Measurements from ENCODE around the gene TBC1D21.

TBC1D21 gene

GRCh38 chr15:73908822-73909122 is 35.4 kb downstream of the TBC1D21 start:
- DNase-seq (ENCODE audit: low read depth): no peak

DNA sequence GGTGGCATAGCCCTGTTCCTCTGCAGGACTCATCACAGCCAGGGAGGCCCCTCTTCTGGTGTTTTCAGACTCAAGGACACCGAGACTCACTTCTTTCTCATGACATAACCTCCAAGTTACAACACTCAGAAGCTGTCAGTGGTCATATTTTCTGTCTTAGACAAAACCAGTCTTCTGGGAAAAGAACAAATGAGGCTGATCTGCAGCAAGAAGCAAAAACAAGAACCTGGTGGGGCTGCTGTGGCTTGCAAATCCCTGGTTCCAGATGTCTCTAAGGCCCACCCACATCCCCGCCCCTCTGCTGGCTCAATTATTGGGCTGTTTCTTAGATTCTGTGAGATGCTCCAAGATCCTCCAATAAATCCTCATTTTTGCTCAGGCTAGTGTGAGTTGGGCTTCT is 36.3 kb downstream of the TBC1D21 start:
- DNase-seq (ENCODE audit: low read depth): no peak

DNA sequence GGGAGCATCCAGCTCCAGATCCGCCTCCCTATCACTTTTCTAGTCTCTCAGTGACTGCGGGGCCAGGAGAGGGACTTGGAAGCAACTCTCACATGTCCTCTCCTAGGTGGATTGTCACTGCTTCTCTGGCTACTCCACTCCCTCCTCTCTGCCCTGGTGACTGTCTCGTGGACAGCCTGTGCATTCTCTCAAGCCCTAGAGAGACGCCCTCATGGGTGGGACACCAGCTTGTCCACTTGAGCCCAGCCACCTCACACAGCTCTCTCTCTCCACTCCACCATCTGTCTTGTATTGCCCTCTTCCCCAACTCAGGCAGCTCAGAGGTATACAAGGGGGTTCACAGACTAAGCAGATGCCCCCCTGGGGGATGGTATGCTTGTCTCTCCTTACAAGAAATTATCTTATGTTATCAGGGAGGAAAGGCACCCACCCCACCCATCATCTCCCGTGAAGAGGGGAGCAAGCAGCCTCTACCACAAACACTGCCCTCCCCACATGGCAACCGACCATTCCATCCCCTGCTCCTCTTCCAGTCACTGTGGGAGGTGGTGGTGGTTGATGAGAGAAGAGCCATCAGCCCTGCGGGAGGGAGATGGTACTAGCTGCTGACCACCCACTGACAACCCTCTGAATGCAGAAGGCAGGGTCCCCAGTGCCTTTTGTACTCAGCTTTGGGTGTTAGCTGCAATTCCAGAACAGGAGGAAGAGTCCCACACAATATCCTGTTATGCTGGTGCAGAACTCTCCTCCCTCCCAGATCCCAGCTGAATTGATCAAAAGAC is 37.3 kb downstream of the TBC1D21 start:
- no peak for DNase-seq (ENCODE audit: low read depth)

DNA sequence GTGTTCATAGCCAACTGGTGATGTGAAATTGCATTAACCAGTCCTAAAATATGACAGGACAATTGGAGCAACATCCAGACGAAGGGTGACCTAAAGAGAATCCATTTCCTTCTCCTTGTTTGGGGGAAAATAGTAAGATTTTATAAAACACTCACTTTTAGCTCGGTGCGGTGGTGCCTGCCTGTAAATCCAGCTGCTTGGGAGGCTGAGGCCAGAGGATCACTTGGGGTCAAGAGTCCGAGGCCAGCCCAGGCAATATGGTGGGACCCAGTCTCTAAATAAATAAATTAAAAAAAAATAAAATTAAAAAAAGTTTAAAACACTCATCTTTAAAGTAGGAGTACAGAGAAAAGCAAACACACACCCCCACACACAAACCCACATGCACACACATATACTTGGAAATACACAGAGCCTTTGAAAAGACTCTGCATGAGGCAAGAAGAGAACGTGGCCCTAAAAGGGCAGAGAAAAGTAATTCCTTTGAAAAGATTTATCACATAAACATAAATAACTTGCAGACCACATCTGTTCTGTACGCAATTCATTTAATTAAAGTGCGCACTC is 38.7 kb downstream of the TBC1D21 start:
- no peak for DNase-seq (ENCODE audit: low read depth)

GRCh38 chr15:73914145-73914544 is 40.8 kb downstream of the TBC1D21 start:
- no peak for DNase-seq (ENCODE audit: low read depth)

DNA sequence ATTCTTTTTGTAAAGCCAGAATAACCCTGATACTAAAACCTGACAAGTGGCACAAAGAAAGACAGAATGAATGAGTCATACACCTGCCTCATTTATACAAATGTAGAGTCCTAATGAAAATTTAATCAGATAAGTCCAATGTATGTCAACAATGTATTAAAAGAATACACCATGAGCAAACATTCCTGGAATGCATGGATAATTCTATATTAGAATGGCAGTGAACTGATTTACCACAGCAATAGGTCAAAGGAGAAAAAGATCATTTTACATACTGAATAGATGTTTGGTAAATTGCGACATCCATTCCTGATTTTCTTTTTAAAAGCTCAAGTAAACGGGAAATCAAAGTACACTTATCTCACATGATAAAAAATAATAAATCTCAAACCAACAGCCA is 41.7 kb downstream of the TBC1D21 start:
- DNase-seq (ENCODE audit: low read depth): no peak

DNA sequence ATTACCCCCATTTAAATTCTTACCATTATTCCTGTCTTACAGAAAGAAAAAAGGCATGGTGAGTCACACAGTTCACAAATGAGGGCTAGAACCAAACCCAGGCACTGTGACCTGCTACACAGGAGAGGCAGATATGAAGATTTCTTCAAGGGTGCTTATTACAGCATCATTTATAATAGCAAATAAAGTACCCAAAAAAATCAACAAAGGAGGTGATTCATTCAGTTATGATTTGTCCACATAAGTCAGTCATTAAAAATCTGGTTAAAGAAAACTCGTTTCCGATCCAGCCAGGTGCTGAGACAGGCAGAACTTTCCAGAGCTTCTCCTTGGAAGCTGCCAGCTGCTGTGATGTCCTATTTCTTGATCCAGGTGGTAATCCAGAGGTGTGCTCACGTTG is 45.4 kb downstream of the TBC1D21 start:
- DNase-seq (ENCODE audit: low read depth): no peak

DNA sequence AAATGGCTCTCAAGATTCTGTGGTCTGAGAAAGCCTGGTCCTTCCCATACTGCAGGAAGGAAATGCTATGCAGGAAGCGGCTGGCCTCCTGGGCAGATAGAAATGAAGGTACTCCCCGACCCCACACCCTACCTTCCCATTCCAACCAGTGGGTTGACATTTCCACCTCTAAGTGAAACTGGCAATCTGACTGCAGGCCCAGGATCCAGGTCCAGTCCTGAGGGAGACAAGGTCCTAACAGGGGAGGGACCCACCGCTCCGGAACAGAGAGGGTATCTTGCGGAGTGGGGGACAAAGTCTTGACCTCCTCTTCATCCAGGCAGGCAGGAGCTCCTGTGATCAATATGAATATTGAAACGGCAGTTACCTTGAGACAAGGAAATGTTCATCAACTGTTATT is 46.3 kb downstream of the TBC1D21 start:
- DNase-seq (ENCODE audit: low read depth): no peak

- DNase-seq (ENCODE audit: low read depth): no peak
Observed at GRCh38 chr15:73921254-73921925, 48.0 kb downstream of the TBC1D21 start.

DNA sequence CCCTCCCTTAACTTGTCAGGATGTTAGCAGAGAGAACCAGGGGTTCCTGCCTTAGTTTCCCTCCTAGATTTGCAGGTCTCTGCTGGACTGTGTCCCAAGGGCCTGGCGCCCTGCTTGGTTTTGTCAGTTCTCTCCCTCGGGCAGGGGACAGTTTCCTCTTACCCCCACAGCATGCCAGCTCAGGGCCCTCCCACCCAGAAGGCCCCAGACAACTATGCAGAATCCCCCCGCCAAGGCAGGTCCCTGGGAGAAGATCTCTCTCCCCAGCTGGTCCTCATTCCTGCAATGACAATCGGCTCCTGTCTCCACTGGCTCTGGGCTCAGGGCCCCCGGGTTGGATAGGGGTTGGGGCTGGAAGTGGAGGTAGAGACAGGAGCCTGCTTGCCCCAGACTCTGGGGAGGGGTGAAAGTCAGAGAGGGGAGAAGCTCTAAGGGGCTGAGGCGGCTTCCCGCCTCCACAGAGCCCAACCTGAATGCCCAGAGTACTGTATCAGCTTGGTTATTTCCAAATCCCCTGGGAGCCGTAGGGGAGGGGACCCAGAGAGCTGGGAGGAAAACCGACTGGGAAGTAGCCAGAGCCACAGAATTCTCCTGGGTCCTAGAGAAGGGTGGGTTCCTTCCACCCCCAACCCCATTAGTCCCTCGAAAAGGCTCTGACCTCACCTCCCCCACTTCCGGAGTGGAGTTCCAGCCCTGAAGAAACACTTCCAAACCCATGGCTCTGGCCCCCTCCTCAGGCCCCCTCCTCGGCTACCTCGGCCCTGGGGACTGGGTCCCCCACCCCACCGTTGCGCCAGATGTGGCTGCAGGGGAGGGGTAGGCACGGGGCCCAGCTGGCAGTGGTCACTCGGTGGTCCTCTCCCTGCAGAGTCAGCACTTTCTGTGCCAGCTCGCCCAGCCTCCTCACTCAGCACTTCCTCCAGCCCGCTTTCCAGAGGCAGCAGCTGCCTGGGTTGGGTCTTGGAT is 49.1 kb downstream of the TBC1D21 start:
- DNase-seq (ENCODE audit: low read depth): no peak

DNA sequence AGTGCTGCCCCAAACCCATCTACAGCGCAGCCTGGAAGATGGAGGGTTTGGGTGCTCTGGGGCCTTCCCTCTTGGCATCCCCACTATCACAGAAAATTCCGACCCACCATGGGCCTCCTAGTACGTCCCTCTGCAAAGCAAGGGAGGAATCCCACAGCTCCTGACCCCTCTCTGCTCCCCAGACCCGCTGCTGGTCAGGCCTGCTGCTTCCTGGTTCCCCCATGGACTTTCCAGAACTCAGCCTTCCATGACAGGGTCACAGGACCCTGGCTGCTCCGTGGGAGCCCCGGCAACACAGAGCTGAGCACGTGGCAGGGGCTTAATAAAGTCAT is 49.8 kb downstream of the TBC1D21 start:
- DNase-seq (ENCODE audit: low read depth): no peak

- DNase-seq (ENCODE audit: low read depth): no peak
Observed at GRCh38 chr15:73923488-73924164, 50.3 kb downstream of the TBC1D21 start.

GRCh38 chr15:73924171-73924921 is 51.0 kb downstream of the TBC1D21 start:
- no peak for DNase-seq (ENCODE audit: low read depth)

DNA sequence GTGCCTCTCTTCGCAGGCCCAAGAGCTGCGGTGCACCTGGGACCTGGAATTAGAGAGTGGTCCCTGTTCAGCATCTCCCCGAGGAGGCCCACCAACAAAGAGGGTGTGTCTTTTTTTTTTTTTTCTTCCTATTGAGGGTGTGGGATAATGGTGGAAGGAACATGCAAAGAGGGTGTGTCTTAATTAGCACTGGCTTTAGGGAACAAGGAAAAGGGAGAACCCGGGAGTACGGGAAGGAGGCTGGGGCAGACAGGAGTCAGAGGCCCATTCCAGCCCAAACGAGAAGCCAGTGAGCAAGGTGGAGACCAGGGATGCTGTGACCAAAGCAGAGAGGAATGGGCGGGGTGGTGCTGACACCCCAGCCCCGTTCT is 52.5 kb downstream of the TBC1D21 start:
- DNase-seq (ENCODE audit: low read depth): no peak

DNA sequence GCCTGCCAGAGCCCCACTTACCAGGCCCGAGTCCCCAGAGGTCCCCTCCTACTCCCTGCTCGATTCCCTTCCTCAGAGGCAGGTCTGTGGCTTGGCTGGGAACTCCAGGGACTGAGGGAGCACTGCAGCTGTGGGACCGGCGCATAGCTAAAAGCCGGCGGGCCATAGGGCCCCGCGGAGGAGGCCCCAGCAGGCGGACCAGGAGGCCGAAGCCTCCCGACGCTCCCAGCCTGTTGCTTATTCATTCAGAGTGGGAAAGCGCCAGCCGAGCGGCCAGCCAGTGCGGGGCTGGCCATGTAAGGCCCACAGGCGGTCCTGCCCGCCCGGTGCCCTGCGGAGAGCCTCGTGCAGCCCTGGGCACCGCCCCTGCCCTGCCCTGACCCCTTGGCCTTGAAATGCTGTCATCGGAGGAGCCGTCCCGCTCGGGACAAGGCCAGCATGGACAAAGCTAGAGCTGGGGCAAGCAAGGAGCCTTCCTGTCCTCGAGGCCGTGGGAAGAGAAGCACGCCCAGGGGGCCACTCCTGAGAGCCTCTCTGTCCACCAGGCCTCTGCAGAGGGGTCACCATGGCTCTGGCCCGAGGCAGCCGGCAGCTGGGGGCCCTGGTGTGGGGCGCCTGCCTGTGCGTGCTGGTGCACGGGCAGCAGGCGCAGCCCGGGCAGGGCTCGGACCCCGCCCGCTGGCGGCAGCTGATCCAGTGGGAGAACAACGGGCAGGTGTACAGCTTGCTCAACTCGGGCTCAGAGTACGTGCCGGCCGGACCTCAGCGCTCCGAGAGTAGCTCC is 53.0 kb downstream of the TBC1D21 start, which contains the start of gene LOXL1:
Gene LOXL1, plus strand, starts transcription at position 244 of the 784 bp plus-strand sequence. Its CDS starts 322 bp downstream, at position 566.
- DNase-seq (ENCODE audit: low read depth): no peak

- peak; percentile 8 for DNase-seq (ENCODE audit: low read depth)
Observed at GRCh38 chr15:73927003-73927475, 53.7 kb downstream of the TBC1D21 start.

- peak; percentile 68 for DNase-seq (ENCODE audit: low read depth)
Observed at GRCh38 chr15:73927476-73928240, 54.3 kb downstream of the TBC1D21 start.

DNA sequence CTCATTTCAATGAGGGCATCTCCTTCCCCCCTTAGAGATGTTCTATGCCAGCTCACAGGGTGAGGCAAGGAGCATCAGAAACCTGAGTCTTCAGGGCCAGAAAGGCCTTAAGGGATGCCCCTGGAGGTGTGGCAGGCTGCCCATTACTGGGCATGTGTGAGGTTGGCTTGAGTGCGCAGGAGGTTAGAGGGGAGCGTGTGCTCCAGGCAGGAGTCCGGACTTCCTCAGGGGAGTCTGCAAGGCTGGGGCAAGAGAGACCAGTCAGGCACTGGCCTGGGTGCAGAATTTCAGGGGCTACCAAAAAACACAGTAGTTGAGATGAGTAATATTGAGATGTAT is 54.8 kb downstream of the TBC1D21 start:
- no peak for DNase-seq (ENCODE audit: low read depth)

- no peak for DNase-seq (ENCODE audit: low read depth)
Observed at GRCh38 chr15:73928971-73929627, 55.7 kb downstream of the TBC1D21 start.

All from T follicular helper cell (primary cell).